Mammary epithelial cell (primary cell): ENCODE results near the gene PARG.
"Not testable (repeated sequence)": the region's sequence is repeated elsewhere in the genome, so short reads cannot be mapped to it uniquely, and the experiment has no call there.

Experiments
- EZH2 ChIP-seq: IDR thresholded peaks from 2 replicates; pipeline ENCODE4 v1.6.1; 2012; ENCODE audit warnings: low read length, inconsistent platforms, borderline replicate concordance
- TF ChIP-seq, protein P1 (sequence below), 2 donors: IDR thresholded peaks in 1 of 2; conservative IDR thresholded peaks in 1 of 2; 2 replicates each; pipeline ENCODE4 v1.5.1; 2011 to 2012; ENCODE audit warnings: inconsistent platforms in 2 of 2, low read length in 2 of 2, mild to moderate bottlenecking in 2 of 2, control low read depth in 1 of 2, low read depth in 1 of 2; ENCODE audit not compliant: insufficient read depth in 1 of 2; ENCODE audit errors: extremely low read depth in 1 of 2

GRCh38 chr10:49943607-49944006 lies 1.8 kb upstream of the PARG start:
- TF ChIP-seq, protein P1, sequence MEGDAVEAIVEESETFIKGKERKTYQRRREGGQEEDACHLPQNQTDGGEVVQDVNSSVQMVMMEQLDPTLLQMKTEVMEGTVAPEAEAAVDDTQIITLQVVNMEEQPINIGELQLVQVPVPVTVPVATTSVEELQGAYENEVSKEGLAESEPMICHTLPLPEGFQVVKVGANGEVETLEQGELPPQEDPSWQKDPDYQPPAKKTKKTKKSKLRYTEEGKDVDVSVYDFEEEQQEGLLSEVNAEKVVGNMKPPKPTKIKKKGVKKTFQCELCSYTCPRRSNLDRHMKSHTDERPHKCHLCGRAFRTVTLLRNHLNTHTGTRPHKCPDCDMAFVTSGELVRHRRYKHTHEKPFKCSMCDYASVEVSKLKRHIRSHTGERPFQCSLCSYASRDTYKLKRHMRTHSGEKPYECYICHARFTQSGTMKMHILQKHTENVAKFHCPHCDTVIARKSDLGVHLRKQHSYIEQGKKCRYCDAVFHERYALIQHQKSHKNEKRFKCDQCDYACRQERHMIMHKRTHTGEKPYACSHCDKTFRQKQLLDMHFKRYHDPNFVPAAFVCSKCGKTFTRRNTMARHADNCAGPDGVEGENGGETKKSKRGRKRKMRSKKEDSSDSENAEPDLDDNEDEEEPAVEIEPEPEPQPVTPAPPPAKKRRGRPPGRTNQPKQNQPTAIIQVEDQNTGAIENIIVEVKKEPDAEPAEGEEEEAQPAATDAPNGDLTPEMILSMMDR (conservative IDR thresholded peaks at IDR 0.05 in 1 of 2, IDR thresholded peaks at IDR 0.05 in 1 of 2; ENCODE audit: extremely low read depth in 1 of 2, insufficient read depth in 1 of 2, low read depth in 1 of 2, low read length in 2 of 2), result not testable (repeated sequence)
- not testable (repeated sequence) for TF ChIP-seq EZH2
